ENCODE data around the gene HDAC4.

Gene HDAC4

GRCh38 chr2:239358062-239358754 lies 42.6 kb downstream of the HDAC4 start:
- Histone ChIP-seq H3K4me3 (ENCODE audit: low read depth, low read length) (no peak overlapping the region), H3K9me3 (ENCODE audit: control insufficient read depth, insufficient read depth, low read length) (no peaks in the 10 kb centered on the region), H3K9ac (ENCODE audit: low read depth, low read length) (no peak overlapping the region), H3K36me3 (ENCODE audit: control insufficient read depth, insufficient read depth, low read length) (no peaks in the 10 kb centered on the region), H3K27me3 (ENCODE audit: control insufficient read depth, insufficient read depth, low read length) (no peaks in the 10 kb centered on the region), H3K4me1 (ENCODE audit: control insufficient read depth, insufficient read depth, low read length) (no peaks in the 10 kb centered on the region)

DNA sequence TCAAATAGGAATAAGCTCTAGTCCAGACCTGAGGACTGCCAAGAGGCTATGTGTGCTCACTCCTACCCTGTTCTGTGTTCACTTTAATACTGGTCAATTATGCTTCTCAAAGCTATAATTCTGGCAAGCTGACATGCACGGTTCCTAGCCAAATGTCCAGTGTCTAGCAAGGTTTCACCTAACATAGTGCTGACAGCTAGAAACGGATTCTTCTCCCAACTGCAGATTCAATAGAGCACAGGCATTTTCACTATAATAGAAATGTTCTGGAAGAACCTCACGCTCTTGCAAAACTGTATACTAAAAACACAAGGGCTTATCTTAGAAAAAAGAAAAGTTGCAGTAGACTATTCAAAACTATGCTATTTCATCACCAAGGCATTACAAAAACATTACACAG lies 45.1 kb downstream of the HDAC4 start:
- no peaks in the 10 kb centered on the region for H3K36me3 ChIP-seq (ENCODE audit: control insufficient read depth, insufficient read depth, low read length)

GRCh38 chr2:239355139-239355538 lies 45.7 kb downstream of the HDAC4 start:
- no peaks in the 10 kb centered on the region for H3K4me1 ChIP-seq (ENCODE audit: control insufficient read depth, insufficient read depth, low read length)
- H3K9me3 ChIP-seq (ENCODE audit: control insufficient read depth, insufficient read depth, low read length): no peaks in the 10 kb centered on the region
- no peaks in the 10 kb centered on the region for H3K27me3 ChIP-seq (ENCODE audit: control insufficient read depth, insufficient read depth, low read length)
- no peak overlapping the region for H3K9ac ChIP-seq (ENCODE audit: low read depth, low read length)
- H3K4me3 ChIP-seq (ENCODE audit: low read depth, low read length): no peak overlapping the region
- no peaks in the 10 kb centered on the region for H3K36me3 ChIP-seq (ENCODE audit: control insufficient read depth, insufficient read depth, low read length)

More for the DNA sequence above, 45.1 kb downstream of the HDAC4 start:
- no peak overlapping the region for H3K9ac ChIP-seq (ENCODE audit: low read depth, low read length)
- no peak overlapping the region for H3K4me3 ChIP-seq (ENCODE audit: low read depth, low read length)
- H3K4me1 ChIP-seq (ENCODE audit: control insufficient read depth, insufficient read depth, low read length): no peaks in the 10 kb centered on the region
- no peaks in the 10 kb centered on the region for H3K9me3 ChIP-seq (ENCODE audit: control insufficient read depth, insufficient read depth, low read length)
- H3K27me3 ChIP-seq (ENCODE audit: control insufficient read depth, insufficient read depth, low read length): no peaks in the 10 kb centered on the region

- Histone ChIP-seq H3K9ac (ENCODE audit: low read depth, low read length) (no peak overlapping the region), H3K9me3 (ENCODE audit: control insufficient read depth, insufficient read depth, low read length) (no peaks in the 10 kb centered on the region), H3K4me1 (ENCODE audit: control insufficient read depth, insufficient read depth, low read length) (no peaks in the 10 kb centered on the region), H3K36me3 (ENCODE audit: control insufficient read depth, insufficient read depth, low read length) (no peaks in the 10 kb centered on the region), H3K27me3 (ENCODE audit: control insufficient read depth, insufficient read depth, low read length) (no peaks in the 10 kb centered on the region), H3K4me3 (ENCODE audit: low read depth, low read length) (no peak overlapping the region)
Observed at GRCh38 chr2:239354791-239355136, 46.1 kb downstream of the HDAC4 start.

DNA sequence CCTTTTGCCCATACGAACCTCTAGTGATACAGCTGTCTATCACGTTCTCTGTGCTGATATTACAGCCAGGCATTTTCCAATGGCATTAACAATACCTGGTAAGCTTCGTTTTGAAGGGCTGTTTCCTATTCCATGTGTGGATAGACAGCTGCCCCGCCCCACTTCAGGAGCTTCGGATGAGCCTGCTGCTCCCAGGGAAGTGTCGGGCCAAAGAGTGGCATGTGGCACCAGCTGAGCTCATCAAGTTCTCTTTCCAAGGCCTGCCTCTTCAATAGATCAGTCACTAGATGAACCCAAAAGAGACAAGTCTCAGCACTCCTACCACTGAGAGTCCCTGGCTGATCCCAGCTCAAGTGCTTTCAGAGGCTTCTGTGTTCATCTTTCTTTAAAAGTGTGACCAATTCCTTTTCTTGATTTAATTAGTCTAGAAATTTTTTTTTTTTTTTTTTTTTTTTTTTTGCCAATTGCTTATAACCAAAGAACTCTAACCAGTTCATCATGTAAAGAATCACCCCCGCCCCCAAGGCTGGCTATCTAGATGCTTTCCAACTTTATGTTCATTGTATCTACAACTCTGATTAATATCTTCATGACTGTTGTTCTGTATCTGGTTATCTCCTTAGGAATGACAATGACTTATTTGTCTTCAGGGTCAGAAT lies 46.6 kb downstream of the HDAC4 start:
- H3K27me3 ChIP-seq (ENCODE audit: control insufficient read depth, insufficient read depth, low read length): no peaks in the 10 kb centered on the region
- H3K36me3 ChIP-seq (ENCODE audit: control insufficient read depth, insufficient read depth, low read length): peaks cover 5% of the 10 kb centered on the region
- no peaks in the 10 kb centered on the region for H3K9me3 ChIP-seq (ENCODE audit: control insufficient read depth, insufficient read depth, low read length)
- H3K4me3 ChIP-seq (ENCODE audit: low read depth, low read length): no peak overlapping the region
- H3K4me1 ChIP-seq (ENCODE audit: control insufficient read depth, insufficient read depth, low read length): no peaks in the 10 kb centered on the region
- no peak overlapping the region for H3K9ac ChIP-seq (ENCODE audit: low read depth, low read length)

DNA sequence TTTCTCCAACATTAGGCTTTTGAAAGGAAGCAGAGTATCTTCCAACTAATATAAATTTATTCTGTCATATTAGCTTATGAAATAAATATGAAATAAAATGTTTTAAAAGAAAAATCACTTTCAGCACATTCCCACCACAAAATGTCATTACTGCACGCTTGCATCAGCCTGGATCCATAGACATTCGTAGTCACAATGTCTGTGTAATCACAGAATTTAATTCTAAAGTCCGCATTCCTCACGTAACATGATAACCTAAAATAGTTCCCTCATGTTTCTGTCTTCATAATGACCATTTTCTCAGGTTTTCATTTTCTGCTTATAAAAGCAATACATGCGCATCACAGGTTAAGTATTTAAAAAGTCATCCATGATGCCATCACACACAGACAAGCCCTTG lies 47.1 kb downstream of the HDAC4 start:
- no peak overlapping the region for H3K9ac ChIP-seq (ENCODE audit: low read depth, low read length)
- peaks cover 5% of the 10 kb centered on the region for H3K36me3 ChIP-seq (ENCODE audit: control insufficient read depth, insufficient read depth, low read length)
- no peaks in the 10 kb centered on the region for H3K4me1 ChIP-seq (ENCODE audit: control insufficient read depth, insufficient read depth, low read length)

DNA sequence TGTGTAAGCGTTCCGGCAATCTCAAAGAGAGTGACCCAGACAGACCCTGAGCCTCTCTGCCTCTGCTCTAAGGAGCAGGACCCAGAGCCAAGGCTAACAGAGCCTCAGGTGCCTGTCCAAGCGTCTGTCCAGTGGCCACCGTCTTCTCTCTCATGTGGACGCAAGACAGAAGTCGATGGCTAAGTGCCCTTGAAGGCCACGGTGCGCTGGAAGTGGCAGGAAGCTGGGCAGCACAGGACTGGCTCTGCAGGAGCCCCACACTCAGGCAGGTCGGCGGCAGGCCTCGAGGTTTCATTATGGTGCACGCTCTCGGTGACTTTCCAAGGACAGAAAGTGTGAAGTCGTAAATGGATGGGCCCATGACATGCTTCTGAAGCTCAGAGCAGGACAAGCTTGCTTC lies 49.1 kb downstream of the HDAC4 start:
- Histone ChIP-seq H3K27me3 (ENCODE audit: control insufficient read depth, insufficient read depth, low read length) (no peaks in the 10 kb centered on the region), H3K9me3 (ENCODE audit: control insufficient read depth, insufficient read depth, low read length) (no peaks in the 10 kb centered on the region), H3K36me3 (ENCODE audit: control insufficient read depth, insufficient read depth, low read length) (peaks cover 5% of the 10 kb centered on the region), H3K9ac (ENCODE audit: low read depth, low read length) (no peak overlapping the region), H3K4me3 (ENCODE audit: low read depth, low read length) (no peak overlapping the region), H3K4me1 (ENCODE audit: control insufficient read depth, insufficient read depth, low read length) (no peaks in the 10 kb centered on the region)

More for the DNA sequence above, 47.1 kb downstream of the HDAC4 start:
- Histone ChIP-seq H3K9me3 (ENCODE audit: control insufficient read depth, insufficient read depth, low read length) (no peaks in the 10 kb centered on the region), H3K27me3 (ENCODE audit: control insufficient read depth, insufficient read depth, low read length) (no peaks in the 10 kb centered on the region), H3K4me3 (ENCODE audit: low read depth, low read length) (no peak overlapping the region)

DNA sequence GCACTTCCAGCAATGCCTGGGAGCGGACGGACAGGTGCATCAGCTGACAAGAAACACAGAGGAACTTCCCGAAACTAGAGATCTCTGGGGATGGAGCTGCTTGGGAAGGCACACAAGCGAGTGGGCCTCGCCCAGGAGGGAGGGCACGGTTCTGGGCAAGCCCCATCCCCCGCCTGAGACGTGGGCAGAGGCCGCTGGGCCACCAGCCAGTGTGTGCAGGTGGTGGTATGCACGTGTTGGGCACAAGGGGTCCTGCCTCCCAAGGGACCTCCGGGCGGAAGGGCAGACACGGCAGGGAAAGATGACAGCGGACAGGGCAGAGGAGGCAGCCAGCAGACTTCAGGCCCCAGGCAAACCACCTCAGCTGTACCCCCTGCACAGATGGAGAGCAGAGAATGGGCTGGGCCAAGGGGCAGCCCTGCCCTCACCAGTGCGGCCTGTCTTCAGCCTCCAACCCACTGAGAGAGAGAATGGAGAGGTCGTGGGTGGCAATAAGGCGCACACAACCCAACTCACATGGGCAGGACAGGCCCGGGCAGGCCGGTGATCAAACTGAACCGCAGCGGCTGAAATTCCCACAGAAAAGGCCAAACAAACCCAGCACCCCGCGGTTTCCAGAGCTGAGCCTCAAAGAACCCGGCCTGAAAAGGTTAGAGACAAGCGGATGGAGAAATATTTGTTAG lies 51.2 kb downstream of the HDAC4 start:
- Histone ChIP-seq H3K4me1 (ENCODE audit: control insufficient read depth, insufficient read depth, low read length) (no peaks in the 10 kb centered on the region), H3K9me3 (ENCODE audit: control insufficient read depth, insufficient read depth, low read length) (no peaks in the 10 kb centered on the region), H3K9ac (ENCODE audit: low read depth, low read length) (no peak overlapping the region), H3K4me3 (ENCODE audit: low read depth, low read length) (no peak overlapping the region), H3K36me3 (ENCODE audit: control insufficient read depth, insufficient read depth, low read length) (peaks cover 5% of the 10 kb centered on the region), H3K27me3 (ENCODE audit: control insufficient read depth, insufficient read depth, low read length) (no peaks in the 10 kb centered on the region)

- H3K36me3 ChIP-seq (ENCODE audit: control insufficient read depth, insufficient read depth, low read length): peaks cover 5% of the 10 kb centered on the region
Observed at GRCh38 chr2:239348563-239349452, 52.0 kb downstream of the HDAC4 start.

GRCh38 chr2:239346676-239347075 lies 54.1 kb downstream of the HDAC4 start:
- H3K4me3 ChIP-seq (ENCODE audit: low read depth, low read length): no peak overlapping the region
- no peaks in the 10 kb centered on the region for H3K4me1 ChIP-seq (ENCODE audit: control insufficient read depth, insufficient read depth, low read length)
- no peak overlapping the region for H3K9ac ChIP-seq (ENCODE audit: low read depth, low read length)
- no peaks in the 10 kb centered on the region for H3K9me3 ChIP-seq (ENCODE audit: control insufficient read depth, insufficient read depth, low read length)
- no peaks in the 10 kb centered on the region for H3K27me3 ChIP-seq (ENCODE audit: control insufficient read depth, insufficient read depth, low read length)
- peaks cover 5% of the 10 kb centered on the region for H3K36me3 ChIP-seq (ENCODE audit: control insufficient read depth, insufficient read depth, low read length)

More at GRCh38 chr2:239348563-239349452, 52.0 kb downstream of the HDAC4 start:
- Histone ChIP-seq H3K4me3 (ENCODE audit: low read depth, low read length) (no peak overlapping the region), H3K4me1 (ENCODE audit: control insufficient read depth, insufficient read depth, low read length) (no peaks in the 10 kb centered on the region), H3K27me3 (ENCODE audit: control insufficient read depth, insufficient read depth, low read length) (no peaks in the 10 kb centered on the region), H3K9me3 (ENCODE audit: control insufficient read depth, insufficient read depth, low read length) (no peaks in the 10 kb centered on the region), H3K9ac (ENCODE audit: low read depth, low read length) (no peak overlapping the region)

- H3K4me3 ChIP-seq (ENCODE audit: low read depth, low read length): no peak overlapping the region
Observed at GRCh38 chr2:239345251-239345650, 55.6 kb downstream of the HDAC4 start.

More at GRCh38 chr2:239345251-239345650, 55.6 kb downstream of the HDAC4 start:
- Histone ChIP-seq H3K9me3 (ENCODE audit: control insufficient read depth, insufficient read depth, low read length) (no peaks in the 10 kb centered on the region), H3K9ac (ENCODE audit: low read depth, low read length) (no peak overlapping the region), H3K4me1 (ENCODE audit: control insufficient read depth, insufficient read depth, low read length) (no peaks in the 10 kb centered on the region), H3K36me3 (ENCODE audit: control insufficient read depth, insufficient read depth, low read length) (peaks cover 5% of the 10 kb centered on the region), H3K27me3 (ENCODE audit: control insufficient read depth, insufficient read depth, low read length) (no peaks in the 10 kb centered on the region)

All from iPS-15b (cell line).